Mesodermal cell (in vitro differentiated cells): Measurements from ENCODE around the gene HBG1. TPM values are rescaled to one million over a fixed set of nuclear protein-coding genes. Genes with fewer than 3 reads are reported as not detected.
"Not testable (repeated sequence)": the region's sequence is repeated elsewhere in the genome, so short reads cannot be mapped to it uniquely, and the experiment has no call there.

Experiments
- H3K27ac ChIP-seq: 2 replicates; pipeline ENCODE4 v1.7.0; 2013; ENCODE audit warnings: mild to moderate bottlenecking, low read depth, low read length, moderate library complexity; ENCODE audit not compliant: severe bottlenecking
- H3K36me3 ChIP-seq: 2 replicates; pipeline ENCODE4 v1.7.1; 2013; ENCODE audit warnings: mild to moderate bottlenecking, low read length, moderate library complexity; ENCODE audit not compliant: control insufficient read depth, insufficient read depth
- H3K4me1 ChIP-seq: one replicate; pipeline ENCODE4 v1.7.1; 2013; ENCODE audit warnings: mild to moderate bottlenecking, low read length; ENCODE audit not compliant: insufficient read depth, control insufficient read depth, poor library complexity, severe bottlenecking
- H3K4me3 ChIP-seq: 2 replicates; pipeline ENCODE4 v1.7.0; 2013; ENCODE audit warnings: low read length, control low read depth, mild to moderate bottlenecking; ENCODE audit not compliant: insufficient read depth, poor library complexity, severe bottlenecking; ENCODE audit errors: extremely low read depth
- H3K9me3 ChIP-seq: 2 replicates; pipeline ENCODE4 v1.7.1; 2013; ENCODE audit warnings: mild to moderate bottlenecking, low read length, moderate library complexity; ENCODE audit not compliant: control insufficient read depth
- WGBS, 2 experiments: methylation state at CpG; one replicate each; pipeline ENCODE4 v1.1.5; 2013; ENCODE audit warnings: missing lambda C conversion rate in 2 of 2; ENCODE audit not compliant: insufficient coverage in 2 of 2; 5-methylcytosine and 5-hydroxymethylcytosine counted together
- polyA plus RNA-seq, 2 experiments: library from polyadenylated mRNA; stranded (reverse); fragments of 50-300 nt; gene quantifications; one replicate each; pipeline ENCODE4 v1.2.3, GENCODE V29; 2013

Gene HBG1
- not detected for polyA plus RNA-seq (2013, experiment 1 of 2)
- polyA plus RNA-seq (2013, experiment 2 of 2) = not detected

- not testable (repeated sequence) for H3K4me1 ChIP-seq, H3K9me3 ChIP-seq, H3K36me3 ChIP-seq, H3K4me3 ChIP-seq, H3K27ac ChIP-seq
- no CpG with 5 or more reads among the region's 9 CpGs for WGBS, 2 experiments
Observed at GRCh38 chr11:5249807-5250396, at the start of gene HBG1. TSS of gene HBG1 (minus strand) at chr11:5249857. CDS start at chr11:5249804, 53 bp downstream.

- no peaks in the 10 kb centered on the region for H3K9me3 ChIP-seq
- no peaks in the 10 kb centered on the region for H3K36me3 ChIP-seq
- no peak overlapping the region for H3K4me3 ChIP-seq
- 75 to 91% methylated on average over 1 of the region's 1 CpG for WGBS, 2 experiments
- H3K27ac ChIP-seq = no peak overlapping the region
- H3K4me1 ChIP-seq = no peaks in the 10 kb centered on the region
Observed at GRCh38 chr11:5298451-5298850, 48.8 kb upstream of the HBG1 start.

GRCh38 chr11:5297721-5298323, 48.2 kb upstream of the HBG1 start:
- no peaks in the 10 kb centered on the region for H3K4me1 ChIP-seq
- no peaks in the 10 kb centered on the region for H3K36me3 ChIP-seq
- 85% methylated on average over 2 of the region's 4 CpGs for WGBS, 2 experiments
- no peak overlapping the region for H3K4me3 ChIP-seq
- H3K9me3 ChIP-seq = no peaks in the 10 kb centered on the region
- H3K27ac ChIP-seq = no peak overlapping the region

DNA sequence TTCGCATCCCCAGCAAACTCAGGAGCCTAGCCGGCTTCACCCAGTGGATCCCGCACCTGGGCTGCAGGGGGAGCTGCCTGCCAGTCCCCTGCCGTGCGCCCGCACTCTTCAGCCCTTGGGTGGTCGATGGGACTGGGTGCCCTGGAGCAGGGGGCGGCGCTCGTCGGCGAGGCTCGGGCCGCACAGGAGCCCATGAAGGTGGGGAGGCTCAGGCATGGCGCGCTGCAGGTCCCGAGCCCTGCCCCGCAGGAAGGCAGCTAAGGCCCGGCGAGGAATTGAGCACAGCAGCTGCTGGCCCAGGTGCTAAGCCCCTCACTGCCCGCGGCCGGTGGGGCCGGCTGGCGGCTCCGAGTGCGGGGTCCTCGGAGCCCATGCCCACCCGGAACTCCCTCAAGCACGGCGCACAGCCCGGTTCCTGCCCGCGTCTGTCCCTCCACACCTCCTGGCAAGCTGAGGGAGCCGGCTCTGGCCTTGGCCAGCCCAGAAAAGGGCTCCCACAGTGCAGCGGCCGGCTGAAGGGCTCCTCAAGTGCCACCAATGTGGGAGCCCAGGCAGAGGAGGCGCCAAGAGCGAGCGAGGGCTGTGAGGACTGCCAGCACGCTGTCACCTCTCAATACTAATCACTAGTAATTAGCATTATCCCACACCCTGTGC, 44.8 kb upstream of the HBG1 start:
- H3K36me3 ChIP-seq, H3K4me3 ChIP-seq, H3K4me1 ChIP-seq, H3K27ac ChIP-seq, H3K9me3 ChIP-seq: not testable (repeated sequence)
- 95 to 96% methylated on average over 29 to 38 of the region's 41 CpGs for WGBS, 2 experiments

- Histone ChIP-seq H3K4me3 (no peak overlapping the region), H3K4me1 (no peaks in the 10 kb centered on the region), H3K9me3 (no peaks in the 10 kb centered on the region), H3K36me3 (no peaks in the 10 kb centered on the region), H3K27ac (no peak overlapping the region)
- whole genome bisulfite sequencing, 2 experiments = 86 to 99% methylated on average over 8 of the region's 8 CpGs
Observed at GRCh38 chr11:5293028-5293427, 43.4 kb upstream of the HBG1 start.

- H3K9me3 ChIP-seq = no peaks in the 10 kb centered on the region
- WGBS, 2 experiments = no CpG with 5 or more reads among the region's 1 CpG
Observed at GRCh38 chr11:5291207-5291838, 41.7 kb upstream of the HBG1 start.

GRCh38 chr11:5290106-5290505, 40.4 kb upstream of the HBG1 start:
- Histone ChIP-seq H3K36me3 (no peaks in the 10 kb centered on the region), H3K4me1 (no peaks in the 10 kb centered on the region), H3K27ac (no peak overlapping the region), H3K4me3 (no peak overlapping the region), H3K9me3 (no peaks in the 10 kb centered on the region)
- WGBS, 2 experiments = no CpG with 5 or more reads among the region's 1 CpG

More at GRCh38 chr11:5291207-5291838, 41.7 kb upstream of the HBG1 start:
- Histone ChIP-seq H3K36me3 (no peaks in the 10 kb centered on the region), H3K4me3 (no peak overlapping the region), H3K27ac (no peak overlapping the region), H3K4me1 (no peaks in the 10 kb centered on the region)

GRCh38 chr11:5289696-5290095, 40.0 kb upstream of the HBG1 start:
- Histone ChIP-seq H3K4me3 (no peak overlapping the region), H3K9me3 (no peaks in the 10 kb centered on the region), H3K4me1 (no peaks in the 10 kb centered on the region), H3K27ac (no peak overlapping the region), H3K36me3 (no peaks in the 10 kb centered on the region)

- WGBS, 2 experiments = 83 to 100% methylated on average over 3 to 5 of the region's 6 CpGs
- Histone ChIP-seq H3K4me1 (no peaks in the 10 kb centered on the region), H3K27ac (no peak overlapping the region), H3K36me3 (no peaks in the 10 kb centered on the region), H3K4me3 (no peak overlapping the region), H3K9me3 (no peaks in the 10 kb centered on the region)
Observed at GRCh38 chr11:5288906-5289550, 39.4 kb upstream of the HBG1 start.

DNA sequence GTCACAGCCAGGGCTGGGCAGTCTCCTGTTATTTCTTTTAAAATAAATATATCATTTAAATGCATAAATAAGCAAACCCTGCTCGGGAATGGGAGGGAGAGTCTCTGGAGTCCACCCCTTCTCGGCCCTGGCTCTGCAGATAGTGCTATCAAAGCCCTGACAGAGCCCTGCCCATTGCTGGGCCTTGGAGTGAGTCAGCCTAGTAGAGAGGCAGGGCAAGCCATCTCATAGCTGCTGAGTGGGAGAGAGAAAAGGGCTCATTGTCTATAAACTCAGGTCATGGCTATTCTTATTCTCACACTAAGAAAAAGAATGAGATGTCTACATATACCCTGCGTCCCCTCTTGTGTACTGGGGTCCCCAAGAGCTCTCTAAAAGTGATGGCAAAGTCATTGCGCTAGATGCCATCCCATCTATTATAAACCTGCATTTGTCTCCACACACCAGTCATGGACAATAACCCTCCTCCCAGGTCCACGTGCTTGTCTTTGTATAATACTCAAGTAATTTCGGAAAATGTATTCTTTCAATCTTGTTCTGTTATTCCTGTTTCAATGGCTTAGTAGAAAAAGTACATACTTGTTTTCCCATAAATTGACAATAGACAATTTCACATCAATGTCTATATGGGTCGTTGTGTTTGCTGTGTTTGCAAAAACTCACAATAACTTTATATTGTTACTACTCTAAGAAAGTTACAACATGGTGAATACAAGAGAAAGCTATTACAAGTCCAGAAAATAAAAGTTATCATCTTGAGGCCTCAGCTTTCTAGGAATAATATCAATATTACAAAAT, 38.6 kb upstream of the HBG1 start:
- 84 to 88% methylated on average over 2 to 3 of the region's 7 CpGs for WGBS, 2 experiments
- Histone ChIP-seq H3K4me1 (no peaks in the 10 kb centered on the region), H3K4me3 (no peak overlapping the region), H3K27ac (no peak overlapping the region), H3K36me3 (no peaks in the 10 kb centered on the region), H3K9me3 (no peaks in the 10 kb centered on the region)
